ENCODE data around the gene DNAH2.

DNAH2 gene

DNA sequence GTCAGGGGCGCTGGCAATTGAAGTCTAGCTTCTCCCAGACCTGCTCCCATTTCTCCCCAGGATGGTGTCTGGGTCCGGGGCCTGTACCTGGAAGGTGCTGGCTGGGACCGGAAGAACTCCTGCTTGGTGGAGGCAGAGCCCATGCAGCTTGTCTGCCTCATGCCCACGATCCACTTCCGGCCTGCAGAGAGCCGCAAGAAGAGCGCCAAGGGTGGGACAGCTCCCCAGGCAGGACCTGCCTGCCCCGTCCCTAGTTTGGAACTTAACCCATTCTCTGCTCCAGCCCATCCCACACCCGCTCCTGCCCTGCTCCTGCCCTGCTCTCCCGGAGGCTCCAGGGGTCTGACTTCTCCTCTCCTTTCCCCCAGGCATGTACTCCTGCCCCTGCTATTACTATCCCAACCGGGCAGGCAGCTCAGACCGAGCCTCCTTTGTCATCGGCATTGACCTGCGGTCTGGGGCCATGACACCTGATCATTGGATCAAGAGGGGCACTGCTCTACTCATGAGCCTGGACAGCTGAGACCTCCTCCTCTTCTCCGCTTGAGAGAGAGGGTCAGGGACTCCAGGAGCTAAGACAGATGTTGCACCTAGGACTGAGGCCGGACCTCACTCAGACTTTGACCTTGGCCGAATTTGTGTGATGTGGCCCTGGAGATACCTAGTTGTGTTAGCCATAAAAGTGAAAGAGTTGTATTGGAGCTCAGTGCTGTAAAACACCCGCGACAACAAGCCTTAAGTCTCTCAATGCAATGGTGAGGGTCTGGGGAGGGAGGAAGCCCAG is 115.7 kb downstream of the DNAH2 start:
- DNase-seq (no peak), ATAC-seq (no peak)
- peaks cover 14% of the 10 kb centered on the region for H3K27me3 Mint-ChIP-seq
- H3K4me1 Mint-ChIP-seq = peaks cover 29% of the 10 kb centered on the region
- peak overlapping the region in 1 of 2 donors; percentile 58 for H3K27ac Mint-ChIP-seq
- H3K9me3 Mint-ChIP-seq = no peaks in the 10 kb centered on the region
- H3K4me3 Mint-ChIP-seq = peak overlapping the region; percentile 88 to 95

DNA sequence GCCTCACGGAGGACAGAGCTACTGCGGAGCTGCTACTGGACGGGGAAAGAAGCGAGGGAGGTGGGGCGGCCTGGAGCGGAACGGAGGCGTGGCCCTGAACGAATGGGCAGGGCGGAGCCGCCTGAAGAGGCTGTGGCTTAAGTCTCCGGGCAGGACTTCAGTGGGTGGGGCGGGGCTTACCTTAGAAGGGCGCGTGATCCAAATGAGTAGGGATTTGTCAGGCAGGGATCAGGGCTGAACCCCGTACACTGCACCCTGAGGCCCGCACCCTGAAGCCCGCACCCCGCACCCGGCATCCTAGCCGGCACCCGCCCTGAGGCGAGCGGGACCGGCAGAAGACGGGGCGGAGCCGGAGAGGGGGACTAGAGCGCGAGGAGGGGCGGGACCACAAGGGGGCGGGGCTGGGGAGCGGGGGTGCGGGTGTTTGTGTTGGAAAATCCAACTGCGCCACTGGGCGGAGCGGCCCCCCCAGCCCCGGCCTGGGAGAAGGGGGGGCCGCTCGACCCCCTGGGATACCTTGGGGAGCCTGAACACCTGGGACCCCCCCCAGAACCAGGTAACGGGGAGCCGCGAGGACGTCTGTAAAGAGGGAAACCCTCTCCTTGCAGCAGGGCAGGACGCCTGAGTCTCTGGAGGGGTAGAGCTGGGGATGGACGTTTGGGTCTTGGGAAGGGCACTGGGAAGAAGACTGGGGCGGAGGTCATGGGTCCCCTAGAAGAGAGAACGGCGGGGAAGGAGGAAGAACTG is 116.4 kb downstream of the DNAH2 start, which contains the start of gene KDM6B:
Gene KDM6B, plus strand, starts transcription at position 423 of the 747 bp plus-strand sequence. CDS start 11,338 bp downstream, outside the sequence.
- Mint-ChIP-seq H3K9me3 (no peaks in the 10 kb centered on the region), H3K4me1 (peaks cover 36% of the 10 kb centered on the region), H3K27ac (peak within 1 kb of the TSS; percentile 94 to 97), H3K27me3 (peaks cover 14% of the 10 kb centered on the region), H3K4me3 (peak within 1 kb of the TSS; percentile 88 to 95)
- peak; percentile 73 for ATAC-seq
- DNase-seq = peak; percentile 86 to 87

DNA sequence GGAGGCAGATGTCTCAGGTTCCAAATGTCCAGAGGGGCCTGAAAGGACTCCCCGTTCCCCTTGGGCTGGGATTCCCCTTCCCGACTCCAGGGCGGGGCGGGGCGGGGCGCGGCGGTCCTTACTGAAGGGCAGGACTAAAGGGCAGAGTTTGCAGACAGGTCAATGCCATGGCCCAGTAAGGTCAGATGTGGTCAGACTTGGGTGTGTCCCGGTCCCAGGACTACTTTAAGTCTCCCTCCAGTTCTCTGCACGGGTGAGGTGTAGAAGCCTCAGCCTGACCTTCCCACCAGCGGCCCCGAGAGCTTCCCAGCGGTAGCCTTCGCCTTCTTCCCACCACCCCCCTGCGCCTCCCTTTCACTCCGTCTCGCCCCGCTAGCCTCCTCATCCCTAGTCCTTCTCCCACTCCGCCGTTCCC is 117.0 kb downstream of the DNAH2 start:
- Mint-ChIP-seq H3K4me1 (peaks cover 41% of the 10 kb centered on the region), H3K27me3 (peaks cover 14% of the 10 kb centered on the region), H3K9me3 (no peaks in the 10 kb centered on the region), H3K27ac (peak overlapping the region; percentile 7 to 94), H3K4me3 (peak overlapping the region; percentile 88 to 95)
- ATAC-seq (peak; percentile 5), DNase-seq (no peak)

DNA sequence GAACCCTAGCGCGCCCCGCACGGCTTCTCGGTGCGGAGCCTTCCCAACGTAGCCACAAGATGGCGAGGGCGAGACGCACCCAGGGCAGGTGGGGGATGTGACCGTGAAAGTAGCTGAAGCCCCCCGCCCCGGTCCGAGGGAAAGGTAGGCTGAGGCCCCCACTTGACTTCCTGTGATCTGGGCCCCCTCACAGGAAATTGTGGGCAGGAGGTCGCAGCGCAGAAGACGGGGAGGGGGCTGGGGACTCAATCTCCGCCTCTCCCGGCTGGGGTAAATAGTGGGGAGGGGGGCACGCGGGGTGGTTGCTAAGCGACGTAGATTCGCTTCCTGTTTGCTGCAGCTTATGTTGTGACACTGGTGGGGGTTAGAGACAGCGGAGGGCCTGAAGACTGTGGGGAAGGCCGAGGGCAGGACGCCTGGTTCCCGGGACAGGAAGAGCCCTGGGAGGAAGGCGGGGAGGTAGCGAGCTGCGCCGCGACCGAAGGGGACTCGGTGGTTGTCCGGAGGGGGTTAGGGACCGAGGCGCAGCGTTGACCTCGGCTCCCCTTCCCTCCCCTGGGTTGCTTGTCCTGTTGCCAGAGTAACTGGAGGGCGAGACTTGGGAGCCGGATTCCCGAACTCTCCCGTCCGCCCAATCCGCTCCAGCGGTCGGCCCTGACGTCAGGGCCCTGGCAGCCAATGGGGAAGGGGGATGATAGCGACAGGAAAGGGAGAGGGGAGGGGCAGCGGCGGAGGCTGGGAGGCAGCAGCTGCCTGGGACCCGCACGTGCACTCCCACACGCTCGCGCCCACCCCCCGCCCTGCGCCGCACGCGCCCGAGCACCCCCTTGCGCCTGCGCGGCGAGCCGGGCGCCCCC is 117.6 kb downstream of the DNAH2 start:
- peak overlapping the region; percentile 88 to 95 for H3K4me3 Mint-ChIP-seq
- peaks cover 14% of the 10 kb centered on the region for H3K27me3 Mint-ChIP-seq
- DNase-seq (peak; percentile 83), ATAC-seq (peak; percentile 52)
- H3K27ac Mint-ChIP-seq = peak overlapping the region; percentile 94 to 97
- no peaks in the 10 kb centered on the region for H3K9me3 Mint-ChIP-seq
- H3K4me1 Mint-ChIP-seq = peaks cover 48% of the 10 kb centered on the region

DNA sequence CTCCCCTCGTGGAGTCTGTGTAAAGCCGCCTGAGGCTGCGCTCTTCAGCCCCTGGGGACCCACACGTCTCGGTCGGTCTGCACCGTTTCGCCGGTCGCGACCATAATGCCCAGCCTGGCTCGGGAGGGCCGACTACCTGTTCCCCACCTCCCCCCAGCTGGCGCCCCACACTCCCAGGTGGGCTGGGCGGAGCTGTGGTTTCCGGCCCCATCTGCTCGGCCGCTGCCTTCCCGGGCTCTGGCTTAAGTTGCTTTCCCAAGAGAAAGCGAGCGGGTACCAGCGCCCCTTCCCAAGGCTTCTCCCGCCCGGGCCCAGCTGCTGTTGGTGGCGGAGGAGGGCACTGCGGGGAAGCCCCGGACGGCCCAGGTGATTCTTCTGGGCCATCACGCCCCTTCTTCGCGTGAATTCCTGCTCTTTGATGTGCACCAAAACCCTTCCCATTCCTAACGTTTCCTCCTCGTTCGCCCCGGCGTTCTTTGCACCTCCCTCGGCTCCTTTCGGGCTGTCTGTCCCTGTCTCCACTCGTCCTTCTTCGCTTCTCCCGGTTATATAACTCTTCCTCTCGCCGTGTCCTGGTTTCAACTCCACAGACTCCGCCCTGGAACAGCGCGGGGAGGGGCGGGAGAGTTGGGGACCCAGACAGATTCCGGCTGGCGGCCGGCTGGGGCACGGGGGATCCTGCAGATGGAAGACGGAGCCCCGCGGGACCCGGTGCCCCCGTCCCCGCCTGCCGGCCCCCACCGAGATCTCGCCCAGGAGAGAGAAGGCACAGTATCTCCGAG is 118.5 kb downstream of the DNAH2 start:
- peaks cover 14% of the 10 kb centered on the region for H3K27me3 Mint-ChIP-seq
- ATAC-seq = no peak
- H3K9me3 Mint-ChIP-seq = no peaks in the 10 kb centered on the region
- peak overlapping the region; percentile 6 to 91 for H3K27ac Mint-ChIP-seq
- H3K4me3 Mint-ChIP-seq = peak overlapping the region; percentile 88 to 95
- H3K4me1 Mint-ChIP-seq = peaks cover 56% of the 10 kb centered on the region
- DNase-seq = peak in 1 of 2 donors; percentile 44

DNA sequence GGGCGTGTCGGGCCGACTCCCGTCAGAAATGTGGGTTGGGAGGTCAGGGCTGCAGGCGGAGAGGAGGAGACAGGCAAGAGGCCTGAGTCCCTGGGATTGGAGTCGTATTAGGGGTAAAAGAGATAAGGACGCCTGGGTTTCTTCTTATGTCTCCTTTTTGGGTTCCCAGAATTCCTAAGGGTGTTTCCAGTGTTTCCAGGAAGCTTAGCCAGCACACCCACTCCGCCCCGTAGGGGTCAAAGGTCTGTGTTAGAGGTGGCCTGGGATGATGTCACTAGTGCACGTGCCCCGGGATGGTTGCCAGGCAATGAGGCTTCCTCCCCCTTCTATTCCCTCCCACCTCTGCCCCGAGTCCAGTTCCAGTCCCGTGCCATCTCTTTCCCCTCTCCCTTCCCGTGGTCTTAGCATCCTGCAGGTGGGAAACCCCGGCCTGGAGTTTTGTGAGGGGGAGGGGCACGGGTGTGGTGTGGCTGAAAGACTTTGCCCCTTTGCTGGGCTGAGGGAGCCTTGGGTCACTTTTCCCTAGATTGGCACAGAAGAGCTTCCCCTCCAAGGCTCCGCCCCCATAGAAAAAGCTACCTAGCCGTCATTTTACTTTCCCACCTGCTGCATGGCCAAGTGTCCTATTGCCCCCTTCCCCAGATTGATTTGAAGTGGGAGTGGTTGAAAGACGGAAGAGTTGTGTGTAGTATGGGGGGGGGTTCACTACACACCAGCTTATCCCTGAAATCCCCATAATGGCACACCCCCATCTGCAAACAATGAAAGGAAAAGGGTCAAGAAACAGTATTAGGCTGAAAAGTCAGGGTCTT is 119.3 kb downstream of the DNAH2 start:
- Mint-ChIP-seq H3K9me3 (no peaks in the 10 kb centered on the region), H3K27ac (peak overlapping the region; percentile 90 to 91), H3K4me3 (peak overlapping the region; percentile 88 to 95), H3K27me3 (peaks cover 14% of the 10 kb centered on the region), H3K4me1 (peaks cover 62% of the 10 kb centered on the region)
- DNase-seq (peak; percentile 65 to 74), ATAC-seq (no peak)

DNA sequence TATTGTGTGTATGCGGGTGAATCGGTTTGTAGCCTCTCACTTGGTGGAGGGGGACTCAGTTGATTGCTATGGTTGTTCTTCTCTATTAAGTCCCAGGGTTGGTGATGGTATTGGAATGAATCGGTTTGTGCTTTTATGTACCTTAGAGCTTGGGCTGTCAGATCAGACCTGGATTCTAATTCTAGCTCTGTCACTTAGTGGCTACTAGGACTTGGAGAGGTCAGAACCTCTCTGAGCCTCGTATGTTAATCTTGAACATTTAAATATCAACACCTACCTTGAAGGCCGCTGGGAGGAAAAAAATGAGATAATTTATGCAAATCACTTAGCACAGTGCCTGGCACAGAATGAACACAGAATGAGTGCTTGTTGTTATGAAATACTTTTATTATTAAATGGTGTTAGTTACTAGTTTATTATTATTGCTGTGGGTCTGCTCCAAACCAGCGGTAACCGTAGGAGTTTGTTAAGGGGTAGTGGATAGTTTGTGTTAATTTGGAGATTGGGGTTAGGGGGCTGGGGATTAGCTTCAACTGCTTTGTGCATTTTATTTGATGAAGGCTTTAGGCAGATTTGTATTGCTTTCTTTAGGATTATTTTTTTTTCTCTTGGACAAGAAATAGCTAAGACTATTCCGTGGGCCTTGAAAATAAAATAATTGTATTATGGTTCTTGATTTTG is 120.0 kb downstream of the DNAH2 start:
- ATAC-seq = no peak
- H3K9me3 Mint-ChIP-seq = no peaks in the 10 kb centered on the region
- peaks cover 69% of the 10 kb centered on the region for H3K4me1 Mint-ChIP-seq
- peaks cover 9% of the 10 kb centered on the region for H3K27me3 Mint-ChIP-seq
- peak overlapping the region; percentile 88 to 95 for H3K4me3 Mint-ChIP-seq
- DNase-seq = no peak
- H3K27ac Mint-ChIP-seq = peak overlapping the region; percentile 90 to 96

DNA sequence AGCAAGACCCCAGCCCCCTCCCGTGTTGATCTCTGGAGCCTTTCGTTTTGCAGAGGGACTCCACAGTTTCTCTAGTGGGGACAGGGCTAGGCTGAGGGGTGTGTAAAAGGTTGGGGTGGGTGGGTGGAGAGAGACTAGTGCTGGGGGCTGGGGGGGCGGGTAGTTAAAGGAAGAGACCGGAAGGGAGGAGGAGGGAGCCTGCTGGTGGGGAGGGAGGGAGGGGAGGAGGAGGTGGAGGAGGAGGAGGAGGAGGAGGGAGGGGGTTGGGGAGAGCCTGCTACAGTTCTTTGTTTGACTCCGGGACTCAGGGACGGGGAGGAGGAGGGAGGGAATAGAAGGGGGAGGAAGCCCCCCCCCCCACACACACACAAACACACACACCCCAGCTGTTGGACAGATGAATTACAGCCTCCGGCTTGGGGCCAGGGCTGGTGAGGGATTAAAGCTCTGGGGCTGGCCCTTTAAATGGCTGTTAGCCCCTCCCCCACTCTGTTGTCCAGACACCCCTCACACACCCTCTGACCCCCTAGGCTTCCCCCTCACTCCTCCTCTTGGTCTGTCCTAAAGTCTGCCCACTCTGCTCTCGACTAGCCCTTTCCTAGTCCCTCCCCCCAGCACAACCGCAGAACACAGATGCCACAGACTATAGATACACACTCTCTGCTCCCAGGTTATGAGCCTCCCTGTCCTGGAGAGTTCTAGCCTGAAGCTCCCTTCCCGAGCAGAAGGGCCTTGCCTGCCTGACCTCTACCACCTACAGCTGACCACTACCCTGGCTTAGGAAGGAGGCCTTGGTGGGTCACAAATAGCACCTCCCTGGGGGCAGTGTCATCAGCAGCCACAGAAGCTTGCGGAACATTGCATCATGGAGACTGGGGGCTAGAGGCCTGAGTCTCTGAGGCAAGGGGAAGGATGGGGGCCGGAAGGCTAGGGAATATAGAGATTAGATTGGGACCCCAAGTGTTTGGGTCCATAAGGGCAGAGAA is 120.8 kb downstream of the DNAH2 start:
- H3K27me3 Mint-ChIP-seq = peaks cover under 1% of the 10 kb centered on the region
- peak overlapping the region; percentile 100 for H3K27ac Mint-ChIP-seq
- no peak for ATAC-seq

DNA sequence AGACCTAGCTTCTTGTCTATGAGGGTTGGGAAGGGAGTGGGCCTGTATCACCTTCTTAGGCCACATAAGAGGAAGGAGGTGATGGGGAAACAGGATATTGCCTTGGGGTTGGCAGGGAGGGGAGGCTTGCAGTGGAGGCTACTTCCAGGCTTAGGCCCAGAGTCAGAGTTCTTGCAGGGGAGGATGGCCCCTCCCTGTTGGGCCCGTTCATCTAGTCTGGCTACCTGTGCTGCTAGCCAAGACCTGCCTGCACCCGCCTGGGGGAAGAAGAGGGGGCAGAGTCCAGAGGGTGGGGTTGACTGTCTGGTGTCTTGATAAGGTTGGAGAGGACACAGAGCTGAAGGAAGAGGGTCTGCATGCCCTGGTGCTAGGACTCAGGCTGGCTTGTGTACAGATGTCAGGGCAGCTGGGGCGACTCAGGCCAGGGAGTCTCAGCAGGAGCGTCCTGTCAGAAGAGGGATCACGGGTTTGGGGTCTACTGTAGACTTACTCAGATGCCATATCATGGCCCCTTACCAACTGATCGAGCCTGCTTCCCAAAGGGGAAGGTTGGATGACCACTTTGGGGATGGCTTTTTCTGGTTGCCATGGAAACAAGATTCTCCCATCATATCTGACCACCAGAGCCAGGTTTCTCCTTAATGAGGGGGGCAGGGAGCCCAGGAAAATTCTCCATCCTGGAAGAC is 121.8 kb downstream of the DNAH2 start:
- Mint-ChIP-seq H3K9me3 (no peaks in the 10 kb centered on the region), H3K27me3 (no peaks in the 10 kb centered on the region), H3K4me1 (peaks cover 63% of the 10 kb centered on the region), H3K4me3 (peak overlapping the region; percentile 95 to 96), H3K27ac (peak overlapping the region; percentile 100)
- DNase-seq (peak; percentile 60 to 63), ATAC-seq (no peak)

More for the DNA sequence above, 120.8 kb downstream of the DNAH2 start:
- Mint-ChIP-seq H3K4me1 (peaks cover 68% of the 10 kb centered on the region), H3K4me3 (peak overlapping the region; percentile 95 to 96), H3K9me3 (no peaks in the 10 kb centered on the region)
- peak; percentile 68 to 78 for DNase-seq

DNA sequence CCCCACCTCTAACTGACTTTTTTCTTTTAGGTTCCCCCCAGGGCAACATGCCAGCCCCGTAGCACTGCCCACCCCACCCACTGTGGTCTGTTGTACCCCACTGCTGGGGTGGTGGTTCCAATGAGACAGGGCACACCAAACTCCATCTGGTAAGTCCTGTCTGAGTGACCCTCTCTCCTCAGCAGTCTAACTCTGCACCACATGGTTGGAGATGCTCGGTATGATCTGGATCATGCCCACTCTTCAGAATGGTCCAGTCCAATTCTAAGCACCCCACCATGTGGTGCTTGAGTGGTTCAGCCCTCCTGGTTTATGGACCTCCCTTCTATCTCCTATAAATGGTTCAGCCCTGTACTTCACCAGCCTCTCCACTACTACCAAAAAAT is 122.3 kb downstream of the DNAH2 start:
- H3K4me1 Mint-ChIP-seq = peaks cover 65% of the 10 kb centered on the region
- peak; percentile 8 for ATAC-seq

DNA sequence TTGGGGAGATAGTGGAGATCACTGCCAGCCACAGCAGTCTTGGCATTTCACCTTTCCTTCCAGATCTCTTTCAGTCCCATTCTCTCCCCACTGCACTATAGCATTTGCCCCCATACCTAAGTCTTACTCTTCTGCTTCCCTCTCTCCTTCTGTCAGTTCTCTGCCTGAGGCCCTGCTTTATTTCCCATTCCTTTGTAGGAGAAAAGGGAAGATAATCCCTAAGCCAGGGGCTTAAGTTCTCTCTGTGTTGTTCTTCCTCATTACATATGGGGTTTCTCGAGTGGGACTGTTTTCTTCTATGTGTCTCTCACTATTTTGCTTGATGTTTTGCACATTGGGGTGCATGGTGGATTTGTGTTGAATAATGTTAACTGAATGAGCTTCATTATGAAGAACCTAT is 122.9 kb downstream of the DNAH2 start:
- Mint-ChIP-seq H3K27me3 (no peaks in the 10 kb centered on the region), H3K9me3 (no peaks in the 10 kb centered on the region), H3K4me1 (peaks cover 70% of the 10 kb centered on the region), H3K27ac (peak overlapping the region; percentile 35 to 56), H3K4me3 (peak overlapping the region; percentile 95 to 96)
- DNase-seq = no peak
- ATAC-seq = no peak

More for the DNA sequence above, 122.3 kb downstream of the DNAH2 start:
- DNase-seq = peak; percentile 62 to 74
- H3K27ac Mint-ChIP-seq = peak overlapping the region; percentile 100
- H3K9me3 Mint-ChIP-seq = no peaks in the 10 kb centered on the region
- H3K4me3 Mint-ChIP-seq = peak overlapping the region; percentile 95 to 96
- H3K27me3 Mint-ChIP-seq = no peaks in the 10 kb centered on the region

DNA sequence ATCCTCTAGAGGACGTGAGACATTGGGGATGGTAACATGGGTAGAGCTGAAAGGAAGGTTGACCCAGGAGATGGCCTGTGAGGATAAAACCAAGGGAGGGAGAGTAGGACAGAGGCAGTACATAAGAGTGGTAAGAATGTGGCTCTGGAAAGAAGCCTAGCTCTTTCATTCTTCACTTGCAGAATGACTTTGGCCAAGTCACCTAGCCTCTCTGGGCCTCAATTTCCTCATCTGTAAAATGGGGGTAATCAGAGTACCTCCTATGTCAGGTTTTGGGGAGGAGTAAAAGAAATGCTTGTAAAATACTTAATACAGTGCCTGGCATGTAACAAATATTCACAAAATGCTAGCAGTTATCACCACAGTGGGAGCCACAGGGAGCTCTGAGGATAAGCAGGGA is 123.3 kb downstream of the DNAH2 start:
- Mint-ChIP-seq H3K27ac (peak overlapping the region; percentile 82 to 92), H3K27me3 (no peaks in the 10 kb centered on the region), H3K4me1 (peaks cover 75% of the 10 kb centered on the region), H3K4me3 (peak overlapping the region; percentile 95 to 96), H3K9me3 (no peaks in the 10 kb centered on the region)
- no peak for DNase-seq
- no peak for ATAC-seq

Data from stimulated activated naive CD8-positive, alpha-beta T cell treated with anti-CD3 and anti-CD28 coated beads, Interleukin-15, amount 100 ng/mL, for 72 hours (primary cell).